ENCODE measurements around the gene LIPG. TPM values are rescaled to one million over a fixed set of nuclear protein-coding genes. Genes with fewer than 3 reads are reported as not detected.

LIPG gene
- total RNA-seq, 4 donors from 2014 or later: 0.06 to 11.9 (median 1.3) TPM; not detected in 1

- H3K9me3 ChIP-seq: no peaks in the 10 kb centered on the region
- no peak for DNase-seq (ENCODE audit: extremely low spot score)
- TF ChIP-seq POLR2A (IDR thresholded peaks at IDR 0.05; ENCODE audit: low read depth) (no peak), CTCF (IDR thresholded peaks at IDR 0.05) (no peak)
- no peaks in the 10 kb centered on the region for H3K4me1 ChIP-seq
- intact Hi-C loops (cut with DNase I): no loop called here
- WGBS: 88% methylated on average over 5 of the region's 5 CpGs
- H3K36me3 ChIP-seq: no peaks in the 10 kb centered on the region
- no peaks in the 10 kb centered on the region for H3K27me3 ChIP-seq
- no peak overlapping the region for H3K27ac ChIP-seq (replicated peaks in 1 of 4)
- H3K4me3 ChIP-seq: no peak overlapping the region
These were observed 15.1 kb upstream of the LIPG start for GRCh38 chr18:49546719-49547273.

- DNase-seq (ENCODE audit: extremely low spot score): no peak
- intact Hi-C loops (cut with DNase I): no loop called here
- H3K4me1 ChIP-seq: no peaks in the 10 kb centered on the region
- no peaks in the 10 kb centered on the region for H3K36me3 ChIP-seq
- no peak overlapping the region for H3K27ac ChIP-seq (replicated peaks in 1 of 4)
- H3K27me3 ChIP-seq: peaks cover 0 to 3% (median 0%) of the 10 kb centered on the region in 4 donors
- no peaks in the 10 kb centered on the region for H3K9me3 ChIP-seq
- no peak overlapping the region for H3K4me3 ChIP-seq
- 14% methylated on average over 1 of the region's 1 CpG for WGBS
- TF ChIP-seq EP300 (IDR thresholded peaks at IDR 0.05): no peak
- TF ChIP-seq CTCF (IDR thresholded peaks at IDR 0.05): no peak
- no peak for TF ChIP-seq POLR2AphosphoS5 (IDR thresholded peaks at IDR 0.05)
- no peak for TF ChIP-seq POLR2A (IDR thresholded peaks at IDR 0.05; ENCODE audit: low read depth)
These were observed 14.2 kb upstream of the LIPG start for GRCh38 chr18:49547701-49548100.

GRCh38 chr18:49548229-49548636 lies 13.6 kb upstream of the LIPG start:
- intact Hi-C loops (cut with DNase I): no loop called here

GRCh38 chr18:49550621-49551339 lies 11.1 kb upstream of the LIPG start:
- Histone ChIP-seq H3K27ac (replicated peaks in 1 of 4) (no peak overlapping the region), H3K9me3 (no peaks in the 10 kb centered on the region), H3K27me3 (peaks cover 0 to 9% (median 0%) of the 10 kb centered on the region in 4 donors), H3K4me3 (no peak overlapping the region), H3K36me3 (no peaks in the 10 kb centered on the region), H3K4me1 (no peaks in the 10 kb centered on the region)
- WGBS: 89% methylated on average over 6 of the region's 6 CpGs
- DNase-seq (ENCODE audit: extremely low spot score): no peak
- intact Hi-C loops (cut with DNase I): no loop called here
- TF ChIP-seq POLR2A (IDR thresholded peaks at IDR 0.05; ENCODE audit: low read depth) (no peak), POLR2AphosphoS5 (IDR thresholded peaks at IDR 0.05) (no peak)

More at GRCh38 chr18:49548229-49548636, 13.6 kb upstream of the LIPG start:
- Histone ChIP-seq H3K4me3 (no peak overlapping the region), H3K9me3 (no peaks in the 10 kb centered on the region), H3K36me3 (no peaks in the 10 kb centered on the region), H3K27me3 (peaks cover 0 to 3% (median 0%) of the 10 kb centered on the region in 4 donors), H3K27ac (replicated peaks in 1 of 4) (no peak overlapping the region), H3K4me1 (no peaks in the 10 kb centered on the region)
- no peak for TF ChIP-seq POLR2A (IDR thresholded peaks at IDR 0.05; ENCODE audit: low read depth)
- TF ChIP-seq POLR2AphosphoS5 (IDR thresholded peaks at IDR 0.05): no peak
- TF ChIP-seq EP300 (IDR thresholded peaks at IDR 0.05): no peak
- TF ChIP-seq CTCF (IDR thresholded peaks at IDR 0.05): no peak
- 58% methylated on average over 1 of the region's 1 CpG for WGBS
- no peak for DNase-seq (ENCODE audit: extremely low spot score)

- Histone ChIP-seq H3K4me3 (no peak overlapping the region), H3K4me1 (no peaks in the 10 kb centered on the region), H3K36me3 (no peaks in the 10 kb centered on the region), H3K27me3 (peaks cover 0 to 9% (median 0%) of the 10 kb centered on the region in 4 donors), H3K9me3 (no peaks in the 10 kb centered on the region), H3K27ac (replicated peaks in 1 of 4) (no peak overlapping the region)
- no peak for TF ChIP-seq CTCF (IDR thresholded peaks at IDR 0.05)
- TF ChIP-seq POLR2AphosphoS5 (IDR thresholded peaks at IDR 0.05): no peak
- DNase-seq (ENCODE audit: extremely low spot score): no peak
- WGBS: 82% methylated on average over 4 of the region's 4 CpGs
- intact Hi-C loops (cut with DNase I): no loop called here
These were observed 8.9 kb upstream of the LIPG start for GRCh38 chr18:49553003-49553402.

Data from esophagus muscularis mucosa (tissue), 4 donors.